Neural cell (in vitro differentiated cells): ENCODE results near the gene AK5. TPM values are rescaled to one million over a fixed set of nuclear protein-coding genes. Genes with fewer than 3 reads are reported as not detected.

Source experiments
- H2AFZ ChIP-seq: fragments of 200-600, 300-800 bp; sonication (generic), shearing (Covaris generic); 2 replicates; pipeline ENCODE4 v1.6.0; 2014; ENCODE audit warnings: low read depth, mild to moderate bottlenecking, antibody characterized with exemption, low read length, moderate library complexity
- H3F3A ChIP-seq: fragments of 200-600 bp; shearing (Covaris generic); 2 replicates; pipeline ENCODE4 v1.6.1; 2016; ENCODE audit warnings: mild to moderate bottlenecking, moderate library complexity, mixed read lengths, antibody characterized with exemption, low read length; ENCODE audit not compliant: insufficient read depth, poor library complexity, severe bottlenecking
- H3K27ac ChIP-seq: fragments of 200-600, 300-800 bp; sonication (generic), shearing (Covaris generic); 2 replicates; pipeline ENCODE4 v1.5.1; 2014; ENCODE audit warnings: mild to moderate bottlenecking, low read length, moderate library complexity
- H3K27me3 ChIP-seq: fragments of 300-800, 200-600 bp; sonication (generic), shearing (Covaris generic); 2 replicates; pipeline ENCODE4 v1.6.0; 2014; ENCODE audit warnings: mild to moderate bottlenecking, low read depth, low read length, moderate library complexity; ENCODE audit not compliant: insufficient read depth
- H3K36me3 ChIP-seq: fragments of 300-800, 200-600 bp; sonication (generic), shearing (Covaris generic); 2 replicates; pipeline ENCODE4 v1.5.1; 2014; ENCODE audit warnings: mild to moderate bottlenecking, antibody characterized with exemption, low read length, moderate library complexity; ENCODE audit not compliant: insufficient read depth
- H3K4me2 ChIP-seq: fragments of 300-800, 200-600 bp; sonication (generic), shearing (Covaris generic); 2 replicates; pipeline ENCODE4 v1.6.0; 2014; ENCODE audit warnings: mild to moderate bottlenecking, low read length
- H3K4me3 ChIP-seq: fragments of 300-800, 200-600 bp; sonication (generic), shearing (Covaris generic); 2 replicates; pipeline ENCODE4 v1.5.1; 2014; ENCODE audit warnings: mild to moderate bottlenecking, low read length, moderate library complexity
- H3K79me2 ChIP-seq: fragments of 200-600 bp; shearing (Covaris generic); replicated peaks from 2 replicates; pipeline ENCODE4 v1.6.0; 2014; ENCODE audit warnings: mild to moderate bottlenecking, low read length, moderate library complexity; ENCODE audit not compliant: insufficient read depth
- H3K9ac ChIP-seq: fragments of 300-800, 200-600 bp; sonication (generic), shearing (Covaris generic); 2 replicates; pipeline ENCODE4 v1.6.1; 2016; ENCODE audit warnings: mild to moderate bottlenecking, low read length, mixed read lengths
- H3K9me2 ChIP-seq: fragments of 200-600 bp; shearing (Covaris generic); 2 replicates; pipeline ENCODE4 v1.6.1; 2016; ENCODE audit warnings: mild to moderate bottlenecking, low read length, mixed read lengths; ENCODE audit not compliant: insufficient read depth
- H3K9me3 ChIP-seq: fragments of 200-600, 300-800 bp; sonication (generic), shearing (Covaris generic); 2 replicates; pipeline ENCODE4 v1.6.1; 2016; ENCODE audit warnings: mild to moderate bottlenecking, mixed run types, low read length, moderate library complexity, mixed read lengths
- H4K20me1 ChIP-seq: fragments of 200-600 bp; shearing (Covaris generic); 2 replicates; pipeline ENCODE4 v1.6.1; 2016; ENCODE audit warnings: mild to moderate bottlenecking, mixed run types; ENCODE audit not compliant: insufficient read depth
- EP300 ChIP-seq: fragments of 450-650 bp; conservative IDR thresholded peaks from 2 replicates; pipeline ENCODE4 v1.6.1; 2014; ENCODE audit warnings: antibody characterized with exemption, mild to moderate bottlenecking, moderate library complexity; ENCODE audit not compliant: poor library complexity, severe bottlenecking
- EZH2 ChIP-seq: fragments of 200-600, 300-800 bp; shearing (Covaris generic), sonication (generic); IDR thresholded peaks from 2 replicates; pipeline ENCODE4 v1.6.1; 2014; ENCODE audit warnings: antibody characterized with exemption, low read length, borderline replicate concordance, mild to moderate bottlenecking; ENCODE audit not compliant: insufficient read depth, poor library complexity, severe bottlenecking
- MXI1 ChIP-seq: fragments of 450-650 bp; conservative IDR thresholded peaks from 2 replicates; pipeline ENCODE4 v1.6.1; 2014; ENCODE audit warnings: antibody characterized with exemption, mild to moderate bottlenecking; ENCODE audit not compliant: poor library complexity, severe bottlenecking
- POLR2AphosphoS5 ChIP-seq: IDR thresholded peaks from 2 replicates; pipeline ENCODE4 v1.6.1; 2012
- RAD21 ChIP-seq: fragments of 450-650 bp; conservative IDR thresholded peaks from 2 replicates; pipeline ENCODE4 v1.6.1; 2014; ENCODE audit warnings: antibody characterized with exemption, mild to moderate bottlenecking, moderate library complexity
- SMC3 ChIP-seq: fragments of 450-650 bp; conservative IDR thresholded peaks from 2 replicates; pipeline ENCODE4 v1.6.1; 2014; ENCODE audit warnings: antibody characterized with exemption, mild to moderate bottlenecking, moderate library complexity; ENCODE audit not compliant: poor library complexity
- TAF1 ChIP-seq: IDR thresholded peaks from 2 replicates; pipeline ENCODE4 v1.6.1; 2012; ENCODE audit warnings: low read depth
- polyA plus RNA-seq: library from polyadenylated mRNA; depleted of rRNA; stranded (reverse); fragments of >200 nt; gene quantifications from 2 replicates; pipeline ENCODE4 v1.2.3, GENCODE V29; 2014
- TF ChIP-seq, protein P1 (sequence below): IDR thresholded peaks from 2 replicates; pipeline ENCODE4 v1.6.1; 2012; ENCODE audit warnings: borderline replicate concordance
- TF ChIP-seq, protein P2 (sequence below): fragments of 450-650 bp; IDR thresholded peaks from 2 replicates; pipeline ENCODE4 v1.5.1; 2014; ENCODE audit warnings: antibody characterized with exemption, mild to moderate bottlenecking, moderate library complexity; ENCODE audit not compliant: poor library complexity, severe bottlenecking

AK5 gene
- polyA plus RNA-seq, 1 donor from 2014 or later, result 7.1 TPM

DNA sequence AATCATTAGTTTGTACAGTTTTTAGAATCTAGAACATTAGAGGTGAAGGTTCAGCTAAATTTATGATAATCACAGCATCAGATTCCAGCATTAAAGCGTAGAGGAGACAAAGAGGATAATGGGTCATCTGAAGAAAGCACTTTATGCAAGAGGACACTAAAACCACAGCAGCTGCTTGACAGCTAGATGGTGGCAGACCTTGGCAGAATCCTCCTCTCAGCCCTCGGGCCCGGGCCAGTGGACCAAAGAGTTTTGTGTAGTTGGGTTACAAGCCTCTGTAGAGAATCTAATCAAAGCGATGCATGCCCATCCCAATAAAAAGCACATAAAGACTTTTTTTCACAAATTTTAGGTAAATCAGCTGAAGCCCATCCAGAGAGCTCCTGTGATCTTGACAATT lies 59.4 kb downstream of the AK5 start:
- TF ChIP-seq RAD21, result no peak
- no peak for TF ChIP-seq POLR2AphosphoS5
- no peak for TF ChIP-seq SMC3
- TF ChIP-seq, protein P1, sequence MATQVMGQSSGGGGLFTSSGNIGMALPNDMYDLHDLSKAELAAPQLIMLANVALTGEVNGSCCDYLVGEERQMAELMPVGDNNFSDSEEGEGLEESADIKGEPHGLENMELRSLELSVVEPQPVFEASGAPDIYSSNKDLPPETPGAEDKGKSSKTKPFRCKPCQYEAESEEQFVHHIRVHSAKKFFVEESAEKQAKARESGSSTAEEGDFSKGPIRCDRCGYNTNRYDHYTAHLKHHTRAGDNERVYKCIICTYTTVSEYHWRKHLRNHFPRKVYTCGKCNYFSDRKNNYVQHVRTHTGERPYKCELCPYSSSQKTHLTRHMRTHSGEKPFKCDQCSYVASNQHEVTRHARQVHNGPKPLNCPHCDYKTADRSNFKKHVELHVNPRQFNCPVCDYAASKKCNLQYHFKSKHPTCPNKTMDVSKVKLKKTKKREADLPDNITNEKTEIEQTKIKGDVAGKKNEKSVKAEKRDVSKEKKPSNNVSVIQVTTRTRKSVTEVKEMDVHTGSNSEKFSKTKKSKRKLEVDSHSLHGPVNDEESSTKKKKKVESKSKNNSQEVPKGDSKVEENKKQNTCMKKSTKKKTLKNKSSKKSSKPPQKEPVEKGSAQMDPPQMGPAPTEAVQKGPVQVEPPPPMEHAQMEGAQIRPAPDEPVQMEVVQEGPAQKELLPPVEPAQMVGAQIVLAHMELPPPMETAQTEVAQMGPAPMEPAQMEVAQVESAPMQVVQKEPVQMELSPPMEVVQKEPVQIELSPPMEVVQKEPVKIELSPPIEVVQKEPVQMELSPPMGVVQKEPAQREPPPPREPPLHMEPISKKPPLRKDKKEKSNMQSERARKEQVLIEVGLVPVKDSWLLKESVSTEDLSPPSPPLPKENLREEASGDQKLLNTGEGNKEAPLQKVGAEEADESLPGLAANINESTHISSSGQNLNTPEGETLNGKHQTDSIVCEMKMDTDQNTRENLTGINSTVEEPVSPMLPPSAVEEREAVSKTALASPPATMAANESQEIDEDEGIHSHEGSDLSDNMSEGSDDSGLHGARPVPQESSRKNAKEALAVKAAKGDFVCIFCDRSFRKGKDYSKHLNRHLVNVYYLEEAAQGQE, result no peak
- TF ChIP-seq, protein P2, sequence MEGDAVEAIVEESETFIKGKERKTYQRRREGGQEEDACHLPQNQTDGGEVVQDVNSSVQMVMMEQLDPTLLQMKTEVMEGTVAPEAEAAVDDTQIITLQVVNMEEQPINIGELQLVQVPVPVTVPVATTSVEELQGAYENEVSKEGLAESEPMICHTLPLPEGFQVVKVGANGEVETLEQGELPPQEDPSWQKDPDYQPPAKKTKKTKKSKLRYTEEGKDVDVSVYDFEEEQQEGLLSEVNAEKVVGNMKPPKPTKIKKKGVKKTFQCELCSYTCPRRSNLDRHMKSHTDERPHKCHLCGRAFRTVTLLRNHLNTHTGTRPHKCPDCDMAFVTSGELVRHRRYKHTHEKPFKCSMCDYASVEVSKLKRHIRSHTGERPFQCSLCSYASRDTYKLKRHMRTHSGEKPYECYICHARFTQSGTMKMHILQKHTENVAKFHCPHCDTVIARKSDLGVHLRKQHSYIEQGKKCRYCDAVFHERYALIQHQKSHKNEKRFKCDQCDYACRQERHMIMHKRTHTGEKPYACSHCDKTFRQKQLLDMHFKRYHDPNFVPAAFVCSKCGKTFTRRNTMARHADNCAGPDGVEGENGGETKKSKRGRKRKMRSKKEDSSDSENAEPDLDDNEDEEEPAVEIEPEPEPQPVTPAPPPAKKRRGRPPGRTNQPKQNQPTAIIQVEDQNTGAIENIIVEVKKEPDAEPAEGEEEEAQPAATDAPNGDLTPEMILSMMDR, result no peak
- no peak for TF ChIP-seq EZH2
- TF ChIP-seq MXI1, result no peak
- TF ChIP-seq EP300, result no peak
- TF ChIP-seq TAF1, result no peak
- H3K4me2 ChIP-seq, result no peak overlapping the region

DNA sequence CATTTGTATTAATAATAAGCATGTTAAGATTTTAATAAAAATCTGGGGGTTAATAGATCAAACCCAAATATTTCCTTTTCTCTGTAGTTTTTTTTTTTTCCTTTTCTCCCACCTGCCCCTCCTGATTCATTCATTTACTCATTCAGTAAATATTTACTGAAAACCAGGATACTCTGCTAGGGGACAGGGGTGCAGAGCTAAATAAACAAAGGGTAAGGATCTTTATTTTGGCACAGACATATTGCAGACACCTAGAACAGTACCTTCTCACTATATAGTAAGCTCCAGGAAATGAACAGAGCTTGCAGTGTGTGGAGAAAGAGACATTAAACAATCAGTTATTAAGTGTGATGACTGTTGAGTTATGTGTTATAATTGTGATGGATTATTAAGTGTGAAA lies 60.9 kb downstream of the AK5 start:
- TF ChIP-seq EP300, result no peak
- TF ChIP-seq, protein P2, result no peak
- TF ChIP-seq RAD21, result no peak
- TF ChIP-seq EZH2, result no peak
- no peak for TF ChIP-seq MXI1
- TF ChIP-seq POLR2AphosphoS5, result no peak
- TF ChIP-seq, protein P1, result no peak
- no peak for TF ChIP-seq SMC3
- no peak for TF ChIP-seq TAF1
- H3K27me3 ChIP-seq, result no peaks in the 10 kb centered on the region
- no peaks in the 10 kb centered on the region for H3K36me3 ChIP-seq
- H3K4me2 ChIP-seq, result no peak overlapping the region
- H3K4me3 ChIP-seq, result no peak overlapping the region
- H2AFZ ChIP-seq, result no peak overlapping the region
- H4K20me1 ChIP-seq, result no peaks in the 10 kb centered on the region
- no peaks in the 10 kb centered on the region for H3K9me3 ChIP-seq
- H3K79me2 ChIP-seq, result no peaks in the 10 kb centered on the region
- no peaks in the 10 kb centered on the region for H3K9me2 ChIP-seq
- H3K9ac ChIP-seq, result no peak overlapping the region
- no peaks in the 10 kb centered on the region for H3F3A ChIP-seq
- no peak overlapping the region for H3K27ac ChIP-seq

More for the DNA sequence above, 59.4 kb downstream of the AK5 start:
- Histone ChIP-seq H2AFZ (no peak overlapping the region), H3K9ac (no peak overlapping the region), H3K27me3 (no peaks in the 10 kb centered on the region), H3F3A (no peaks in the 10 kb centered on the region), H3K36me3 (no peaks in the 10 kb centered on the region), H3K27ac (no peak overlapping the region), H3K4me3 (no peak overlapping the region), H3K9me2 (no peaks in the 10 kb centered on the region), H4K20me1 (no peaks in the 10 kb centered on the region), H3K79me2 (no peaks in the 10 kb centered on the region), H3K9me3 (no peaks in the 10 kb centered on the region)
